ENCODE data around the gene PGM5.

DNA sequence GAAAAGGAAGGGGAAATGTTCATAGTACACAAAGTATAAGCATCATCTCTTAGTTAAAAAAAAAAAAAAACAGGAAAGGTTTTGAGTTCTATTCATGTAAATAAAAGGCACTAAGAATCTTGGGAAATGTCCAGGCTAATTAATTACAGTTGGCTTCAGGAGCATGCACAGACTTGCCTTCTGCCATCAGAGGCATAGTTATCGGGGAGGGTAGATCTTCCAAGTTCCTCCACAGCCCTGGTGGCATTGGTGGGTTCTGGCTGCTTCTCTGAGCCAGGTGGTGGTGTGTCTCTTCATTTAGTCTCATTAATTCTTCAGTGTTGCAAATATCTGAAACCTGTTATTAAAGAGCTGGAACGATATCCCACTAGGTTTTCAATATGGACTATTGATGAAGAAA is 99.0 kb downstream of the PGM5 start:
- TF ChIP-seq, protein P1, sequence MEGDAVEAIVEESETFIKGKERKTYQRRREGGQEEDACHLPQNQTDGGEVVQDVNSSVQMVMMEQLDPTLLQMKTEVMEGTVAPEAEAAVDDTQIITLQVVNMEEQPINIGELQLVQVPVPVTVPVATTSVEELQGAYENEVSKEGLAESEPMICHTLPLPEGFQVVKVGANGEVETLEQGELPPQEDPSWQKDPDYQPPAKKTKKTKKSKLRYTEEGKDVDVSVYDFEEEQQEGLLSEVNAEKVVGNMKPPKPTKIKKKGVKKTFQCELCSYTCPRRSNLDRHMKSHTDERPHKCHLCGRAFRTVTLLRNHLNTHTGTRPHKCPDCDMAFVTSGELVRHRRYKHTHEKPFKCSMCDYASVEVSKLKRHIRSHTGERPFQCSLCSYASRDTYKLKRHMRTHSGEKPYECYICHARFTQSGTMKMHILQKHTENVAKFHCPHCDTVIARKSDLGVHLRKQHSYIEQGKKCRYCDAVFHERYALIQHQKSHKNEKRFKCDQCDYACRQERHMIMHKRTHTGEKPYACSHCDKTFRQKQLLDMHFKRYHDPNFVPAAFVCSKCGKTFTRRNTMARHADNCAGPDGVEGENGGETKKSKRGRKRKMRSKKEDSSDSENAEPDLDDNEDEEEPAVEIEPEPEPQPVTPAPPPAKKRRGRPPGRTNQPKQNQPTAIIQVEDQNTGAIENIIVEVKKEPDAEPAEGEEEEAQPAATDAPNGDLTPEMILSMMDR (conservative IDR thresholded peaks at IDR 0.05; ENCODE audit: low read length): no peak
- TF ChIP-seq EZH2phosphoT487 (IDR thresholded peaks at IDR 0.05; ENCODE audit: borderline replicate concordance): no peak
